Fibroblast of skin of right biceps (primary cell): Measurements from ENCODE around the gene COX4I2.
A peak's percentile ranks its signal among the peaks of the same experiment; 100 is the strongest.
"Not testable (repeated sequence)": the region's sequence is repeated elsewhere in the genome, so short reads cannot be mapped to it uniquely, and the experiment has no call there.

Experiments used
- DNase-seq: peaks from one replicate; pipeline ENCODE4 v3.0.0-alpha.2; 2013

Gene COX4I2

DNA sequence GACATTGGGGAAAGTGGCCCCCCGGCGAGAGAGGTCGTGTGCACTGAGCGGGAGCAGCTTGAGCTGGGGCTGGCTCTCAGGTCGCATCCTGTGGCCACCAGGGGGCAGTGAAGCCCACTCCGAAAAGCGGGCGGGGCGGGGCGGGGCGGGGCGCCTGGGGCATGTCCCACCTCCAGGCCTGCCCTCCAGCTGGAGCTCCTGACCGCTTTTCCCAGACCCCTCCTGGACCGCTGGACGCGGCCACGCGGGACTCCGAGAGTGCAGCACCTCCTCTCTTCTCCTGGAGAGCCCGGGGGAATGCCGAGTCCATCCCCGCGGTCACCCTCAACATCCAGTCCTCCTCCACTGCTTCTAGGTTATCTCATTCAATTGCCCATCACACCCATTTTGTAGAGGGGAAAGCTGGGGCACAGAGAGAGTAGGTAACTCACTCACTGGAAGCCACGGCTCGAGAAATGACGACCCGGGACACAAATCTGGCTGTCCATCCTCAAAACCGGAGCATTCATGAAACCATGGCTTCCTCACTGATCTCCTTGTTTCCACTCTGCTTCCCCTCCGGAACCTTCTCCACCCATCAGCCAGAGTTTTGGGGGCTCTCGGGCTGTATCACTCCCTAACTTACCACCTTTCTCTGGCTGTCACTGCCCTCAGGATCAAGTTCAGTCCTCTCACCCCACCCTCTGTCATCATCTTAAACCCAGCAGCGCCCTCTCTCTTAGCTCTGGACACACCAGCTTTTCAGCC lies 24.1 kb downstream of the COX4I2 start:
- peak; percentile 72 for DNase-seq

DNA sequence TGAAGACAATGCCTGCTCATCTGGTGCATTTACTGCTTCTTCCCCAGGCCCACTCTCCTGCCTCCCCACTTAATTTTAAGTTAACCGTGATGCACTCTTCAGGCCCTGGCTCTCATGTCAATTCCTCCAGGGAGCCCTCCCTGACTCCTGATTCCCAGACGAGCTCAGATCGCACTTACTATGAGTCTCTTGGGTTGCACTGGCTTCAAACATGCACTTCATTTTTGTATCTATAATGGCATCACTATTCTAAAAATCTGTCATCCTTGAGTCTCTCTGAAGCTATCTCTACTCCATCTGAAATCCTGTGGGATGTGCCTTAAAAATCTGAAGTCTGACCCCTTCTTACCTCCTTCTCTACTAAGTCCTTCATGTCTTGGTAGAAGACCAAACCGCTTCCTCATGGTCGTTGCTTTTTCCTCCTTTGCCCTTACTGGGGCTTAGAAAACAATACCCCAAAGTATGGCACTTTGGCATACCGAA lies 24.7 kb downstream of the COX4I2 start:
- DNase-seq = no peak

DNA sequence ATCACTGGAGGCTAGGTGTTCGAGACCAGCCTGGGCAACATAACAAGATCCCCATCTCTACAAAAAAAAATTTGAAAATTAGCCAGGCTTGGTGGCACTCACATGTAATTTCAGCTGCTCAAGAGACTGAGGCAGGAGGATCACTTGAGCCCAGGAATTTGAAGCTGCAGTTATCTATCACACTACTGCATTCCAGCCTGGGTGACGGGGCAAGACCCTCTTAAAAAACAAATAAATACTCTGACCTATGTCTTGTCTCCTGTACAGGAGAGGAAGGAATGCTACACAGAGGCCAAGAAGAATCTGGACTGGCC lies 25.8 kb downstream of the COX4I2 start:
- DNase-seq = no peak

DNA sequence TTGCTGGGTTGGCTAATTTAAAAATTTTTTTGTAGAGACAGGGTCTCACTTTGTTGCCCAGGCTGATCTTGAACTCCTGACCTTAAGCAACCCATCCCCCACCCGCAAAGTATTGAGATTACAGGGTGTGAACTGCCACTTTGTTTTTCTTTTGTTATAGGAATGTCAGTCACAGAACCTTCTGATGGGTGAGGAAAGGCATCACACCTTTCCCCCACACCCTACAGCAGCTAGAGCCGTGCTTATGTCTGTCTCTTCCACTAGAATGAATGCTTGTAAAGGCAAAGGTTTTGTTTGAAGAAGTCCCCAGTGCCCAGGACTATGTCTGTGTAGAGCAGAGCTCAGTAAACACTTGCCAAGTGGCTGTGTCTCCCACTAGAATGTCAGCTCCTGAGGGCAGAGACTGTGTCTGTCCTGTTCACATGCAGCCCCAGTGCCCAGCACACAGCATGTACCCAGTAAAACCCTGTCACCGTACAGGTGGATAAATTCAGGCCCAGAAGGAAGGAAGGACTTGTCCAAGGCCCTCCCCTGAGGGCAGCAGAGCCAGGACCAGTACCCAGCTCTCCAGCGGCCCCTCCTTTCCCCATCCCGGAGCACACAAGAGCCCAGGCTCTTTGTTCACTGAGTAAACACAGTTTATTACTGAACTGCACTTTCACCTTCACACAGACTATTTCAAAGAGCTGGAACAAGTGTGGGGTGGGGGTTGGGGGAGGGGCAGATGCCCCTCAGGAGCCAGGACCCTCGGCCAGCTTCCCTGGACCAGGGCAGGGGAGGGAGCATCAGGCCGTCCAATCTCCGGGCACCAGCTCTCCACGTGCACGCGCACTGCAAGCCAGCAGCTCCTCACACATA lies 26.4 kb downstream of the COX4I2 start:
- no peak for DNase-seq

DNA sequence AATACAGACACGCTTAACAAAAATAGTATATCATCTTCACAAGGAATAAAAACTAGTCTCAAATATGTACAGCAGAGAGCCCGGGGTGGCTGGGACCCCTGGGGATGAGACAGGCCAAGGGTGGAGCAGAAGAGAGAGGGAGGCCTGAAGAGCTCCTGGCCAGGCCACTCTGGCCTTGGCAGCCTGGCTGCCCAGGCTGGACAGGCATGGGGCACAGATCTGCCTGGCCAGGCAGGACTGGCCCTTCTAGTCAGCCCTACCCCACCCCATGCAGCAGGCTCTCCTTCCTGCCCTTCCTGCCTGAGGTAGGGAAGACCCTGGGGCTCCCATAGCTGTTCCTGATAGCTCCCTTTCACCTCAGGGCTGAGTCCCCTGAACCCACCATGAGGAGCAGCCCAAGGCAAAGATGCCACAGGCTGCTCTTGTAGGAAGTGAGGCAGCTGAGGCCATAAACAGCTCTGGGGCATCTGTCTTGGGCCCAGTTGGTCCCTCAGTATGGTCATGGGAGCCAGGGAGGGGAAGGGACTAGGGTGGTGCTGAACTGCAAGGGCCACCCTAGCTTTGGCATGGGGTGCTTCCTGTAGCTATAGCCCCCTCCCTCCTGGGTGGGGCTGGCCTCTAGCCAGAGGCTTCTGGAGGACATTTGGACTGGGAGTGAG lies 27.1 kb downstream of the COX4I2 start:
- no peak for DNase-seq

DNA sequence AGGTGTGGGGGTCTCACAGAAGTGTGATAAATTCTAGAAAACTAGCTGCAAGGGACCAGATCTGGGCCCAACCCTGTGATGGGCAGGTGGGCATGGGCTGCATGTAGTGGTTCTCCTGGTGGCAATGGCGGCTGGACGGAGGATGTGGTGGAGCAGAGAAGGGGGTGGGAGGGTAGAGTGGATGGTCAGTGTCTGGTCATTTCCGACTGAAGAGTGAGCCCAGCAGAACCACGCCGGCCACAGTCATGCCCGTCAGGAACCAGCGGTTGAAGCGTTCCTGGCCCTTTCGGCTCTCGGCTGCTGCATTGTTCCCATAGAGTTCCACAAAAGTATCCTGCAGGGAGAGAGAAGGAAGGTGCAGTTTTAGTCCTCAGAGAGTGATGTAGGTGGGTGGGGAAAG lies 28.0 kb downstream of the COX4I2 start:
- DNase-seq = no peak

DNA sequence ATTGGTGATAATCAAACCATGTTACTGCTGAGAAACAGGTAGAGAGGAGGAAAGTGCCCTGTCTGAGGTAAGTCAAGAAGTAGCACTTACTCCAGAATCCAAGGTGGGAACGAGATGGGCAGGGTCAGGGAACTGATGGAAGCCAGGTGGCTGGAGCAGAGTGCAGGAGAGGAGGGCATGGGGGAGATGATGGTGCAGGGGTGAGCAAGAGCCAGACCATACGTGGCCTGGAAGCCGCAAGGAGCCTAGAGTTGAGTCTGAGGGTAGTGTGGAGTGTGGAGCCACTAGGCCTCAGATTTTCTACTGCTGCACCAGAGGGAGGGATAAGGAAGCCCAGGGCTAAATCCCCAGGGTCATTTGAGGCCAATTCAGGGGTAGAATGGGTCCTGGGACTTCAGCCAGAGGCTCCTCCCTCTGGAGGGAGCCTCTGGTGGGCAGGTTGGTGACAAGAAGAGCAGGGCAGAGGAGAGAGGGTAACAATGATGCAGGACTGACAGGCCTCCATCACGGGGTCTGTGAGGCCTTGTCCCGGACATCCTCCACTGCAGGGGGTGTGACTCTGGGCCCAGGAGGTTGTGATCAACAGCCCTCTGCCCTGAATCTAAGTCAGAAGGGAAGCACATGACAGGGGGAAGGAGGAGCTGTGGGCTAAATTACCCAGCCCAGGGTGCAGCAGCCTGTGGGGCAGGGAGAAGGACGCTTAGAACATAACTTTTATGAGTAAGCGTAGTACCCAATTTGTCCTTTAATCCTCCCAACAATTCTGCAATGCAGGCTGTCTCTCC lies 28.7 kb downstream of the COX4I2 start:
- no peak for DNase-seq

DNA sequence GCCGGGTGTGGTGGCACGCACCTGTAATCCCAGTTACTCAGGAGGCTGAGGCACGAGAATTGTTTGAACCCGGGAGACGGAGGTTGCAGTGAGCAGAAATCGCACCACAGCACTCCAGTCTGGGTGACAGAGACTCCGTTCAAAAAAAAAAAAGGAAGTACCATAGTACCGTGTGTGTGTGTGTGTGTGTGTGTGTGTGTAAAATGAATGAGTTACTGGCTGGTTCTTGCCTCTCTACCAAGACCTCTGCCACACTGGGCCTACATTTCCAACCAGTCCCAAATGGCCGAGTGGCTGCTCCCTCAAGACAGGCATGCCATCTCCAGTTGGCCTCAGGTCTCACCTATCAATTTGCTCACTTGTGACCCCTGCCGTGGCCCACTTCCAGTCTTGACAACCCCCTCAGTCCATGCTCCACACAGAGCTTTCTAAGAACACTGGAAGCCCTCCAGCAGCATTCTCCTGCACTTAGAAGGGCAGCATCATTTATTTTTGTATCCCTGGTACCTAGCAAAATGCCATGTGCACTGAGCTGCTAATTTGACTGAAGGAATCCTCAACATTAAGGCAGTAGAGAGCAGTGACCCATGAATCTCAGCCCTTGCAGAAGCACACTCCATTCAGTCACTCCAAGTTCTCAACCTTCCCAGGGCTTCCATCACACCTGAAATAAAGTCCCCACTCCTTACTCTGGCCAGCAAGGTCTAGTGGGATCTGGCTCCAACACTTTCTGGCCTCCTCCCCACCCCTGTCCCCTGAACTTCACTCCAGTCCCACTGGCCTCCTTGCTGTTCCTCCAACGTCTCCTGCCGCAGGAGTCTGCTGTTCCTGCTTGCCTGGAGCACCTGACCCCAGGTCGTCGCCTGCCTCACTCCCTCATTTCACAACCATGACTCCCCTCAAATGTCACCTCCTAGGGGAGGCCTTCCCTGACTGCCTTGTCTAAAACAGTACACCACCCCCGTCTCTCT lies 29.9 kb downstream of the COX4I2 start:
- no peak for DNase-seq

DNA sequence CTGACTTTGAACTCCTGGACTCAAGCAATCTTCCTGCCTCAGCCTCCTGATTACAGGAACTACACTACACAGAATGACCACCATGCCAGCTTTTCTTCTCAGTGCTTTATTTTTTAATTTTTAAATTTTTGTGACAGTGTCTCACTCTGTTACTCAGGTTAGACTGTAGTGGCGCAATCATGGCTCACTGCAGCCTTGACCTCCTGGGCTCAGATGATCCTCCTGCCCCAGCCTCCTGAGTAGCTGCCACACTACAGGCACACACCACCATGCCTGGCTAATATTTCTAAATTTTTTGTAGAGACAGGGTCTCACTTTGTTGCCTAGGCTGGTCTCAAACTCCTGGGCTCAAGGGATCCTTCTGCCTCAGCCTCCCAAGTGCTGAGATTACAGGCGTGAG lies 31.2 kb downstream of the COX4I2 start:
- DNase-seq = not testable (repeated sequence)

DNA sequence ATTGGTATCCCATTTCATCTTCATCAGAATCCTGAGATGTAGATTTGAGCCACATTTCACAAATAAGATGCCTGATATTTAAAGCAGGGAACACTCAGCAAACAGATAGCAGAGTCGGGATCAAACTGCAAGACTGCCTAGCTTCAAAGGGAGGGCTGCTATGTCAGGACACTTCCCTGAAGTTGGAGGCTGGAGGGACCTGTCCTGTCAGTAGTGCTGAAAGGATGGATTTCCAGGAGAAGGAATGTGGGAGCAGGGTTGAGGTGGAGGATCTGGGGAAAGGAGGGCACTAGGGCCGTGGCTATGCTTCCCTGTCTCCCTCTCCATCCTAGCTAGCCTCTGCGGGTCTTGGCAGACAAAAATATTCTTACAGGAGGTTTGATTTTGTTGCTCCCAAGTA lies 32.2 kb downstream of the COX4I2 start:
- no peak for DNase-seq

DNA sequence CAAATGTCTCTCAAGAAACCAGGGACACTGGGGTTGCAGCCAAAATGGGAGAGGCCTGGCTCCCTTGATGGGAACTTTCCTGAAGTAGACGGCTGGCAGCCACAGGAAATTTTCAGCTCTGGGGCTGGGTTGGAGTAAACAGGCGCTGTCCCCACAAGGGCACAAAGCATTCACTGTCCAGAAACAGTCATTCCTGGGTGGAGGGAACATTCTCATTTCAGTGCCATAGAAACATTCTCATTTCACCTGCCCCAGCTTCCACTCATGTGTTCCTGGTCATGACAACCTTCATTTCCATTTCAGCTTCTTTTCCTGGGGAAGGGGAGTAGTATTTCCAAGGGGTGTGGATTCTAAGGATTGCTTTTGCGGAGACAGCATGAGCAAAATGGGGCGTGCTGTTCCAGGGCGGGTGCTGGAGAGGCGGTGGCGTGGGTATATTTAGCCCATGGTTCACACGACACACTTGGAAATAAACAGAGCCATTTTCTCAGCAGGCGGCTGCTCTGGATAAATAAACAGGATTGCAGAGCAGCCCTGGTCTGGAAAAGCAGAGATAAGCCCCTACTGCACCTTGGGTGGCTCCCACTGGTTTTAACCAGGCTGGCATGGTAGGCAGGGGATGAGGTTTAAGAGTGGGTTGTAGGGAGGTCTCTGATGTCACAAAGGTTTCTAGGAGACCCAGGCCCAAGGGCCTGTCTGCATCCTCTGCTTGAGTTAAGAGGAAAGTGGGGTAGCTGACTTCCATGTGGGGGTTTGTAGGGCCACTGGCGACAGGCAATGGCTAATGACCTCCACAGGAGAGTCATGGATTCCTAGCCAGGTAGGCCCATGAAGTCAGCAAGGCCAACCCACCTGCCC lies 32.9 kb downstream of the COX4I2 start:
- DNase-seq = no peak

DNA sequence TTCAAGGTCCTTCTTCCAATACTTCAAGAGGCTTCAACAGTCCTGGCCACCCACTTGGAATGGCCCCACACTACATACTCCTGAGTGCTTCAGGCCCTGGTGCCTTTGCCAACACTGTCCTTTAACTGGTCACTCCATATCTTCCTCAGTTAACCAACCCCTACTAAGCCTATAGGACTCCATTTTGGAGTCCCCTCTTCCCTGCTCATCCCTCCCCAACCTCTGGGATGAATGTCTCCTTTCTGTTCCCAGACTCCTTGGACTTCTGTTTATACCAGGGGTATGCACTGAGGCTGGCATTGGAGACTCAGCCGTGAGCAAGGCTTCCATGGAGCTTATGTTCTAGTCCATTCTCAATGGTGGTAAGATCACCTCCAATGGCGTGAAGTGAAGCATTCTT lies 33.6 kb downstream of the COX4I2 start:
- no peak for DNase-seq

DNA sequence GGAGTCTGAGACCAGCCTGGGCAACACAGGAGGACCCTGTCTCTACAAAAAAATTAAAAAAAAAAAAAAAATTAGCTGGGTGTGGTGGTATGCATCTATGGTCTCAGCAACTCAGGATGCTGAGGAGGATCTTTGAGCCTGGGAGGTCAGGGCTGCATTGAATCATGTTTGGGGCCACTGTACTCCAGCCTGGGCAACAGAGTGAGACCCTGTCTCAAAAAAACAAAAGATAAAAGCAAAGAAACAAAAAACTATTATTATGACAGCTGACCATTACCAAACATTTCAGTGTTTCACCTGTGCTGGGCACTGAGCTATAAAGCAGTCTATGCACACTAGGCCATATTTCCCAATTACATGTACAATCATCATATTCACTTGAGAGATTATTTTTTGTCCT lies 35.7 kb downstream of the COX4I2 start:
- no peak for DNase-seq

DNA sequence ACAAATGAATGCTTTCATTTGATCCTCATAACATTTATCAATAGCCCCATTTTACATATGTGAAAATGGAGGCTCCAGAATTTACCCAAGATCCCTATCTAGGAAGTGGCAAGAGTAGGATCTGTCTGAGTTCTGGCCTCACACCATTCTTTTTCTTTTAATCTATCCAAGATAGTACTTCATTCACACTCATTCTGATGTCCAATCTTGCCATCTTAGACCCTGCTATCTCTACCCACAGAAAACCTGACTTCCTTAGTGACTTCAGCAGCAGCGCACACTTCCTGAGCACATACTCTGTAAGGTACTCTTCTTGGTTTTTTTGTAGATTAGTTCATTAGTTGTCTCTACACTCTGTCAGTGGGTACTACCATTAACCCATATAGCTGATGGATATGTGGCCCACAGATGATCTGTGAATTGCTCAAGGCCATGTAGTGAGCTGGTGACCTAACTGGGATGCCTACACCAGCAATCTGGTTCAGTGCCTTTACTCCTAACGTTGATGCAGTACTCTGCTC lies 36.3 kb downstream of the COX4I2 start:
- DNase-seq = no peak

DNA sequence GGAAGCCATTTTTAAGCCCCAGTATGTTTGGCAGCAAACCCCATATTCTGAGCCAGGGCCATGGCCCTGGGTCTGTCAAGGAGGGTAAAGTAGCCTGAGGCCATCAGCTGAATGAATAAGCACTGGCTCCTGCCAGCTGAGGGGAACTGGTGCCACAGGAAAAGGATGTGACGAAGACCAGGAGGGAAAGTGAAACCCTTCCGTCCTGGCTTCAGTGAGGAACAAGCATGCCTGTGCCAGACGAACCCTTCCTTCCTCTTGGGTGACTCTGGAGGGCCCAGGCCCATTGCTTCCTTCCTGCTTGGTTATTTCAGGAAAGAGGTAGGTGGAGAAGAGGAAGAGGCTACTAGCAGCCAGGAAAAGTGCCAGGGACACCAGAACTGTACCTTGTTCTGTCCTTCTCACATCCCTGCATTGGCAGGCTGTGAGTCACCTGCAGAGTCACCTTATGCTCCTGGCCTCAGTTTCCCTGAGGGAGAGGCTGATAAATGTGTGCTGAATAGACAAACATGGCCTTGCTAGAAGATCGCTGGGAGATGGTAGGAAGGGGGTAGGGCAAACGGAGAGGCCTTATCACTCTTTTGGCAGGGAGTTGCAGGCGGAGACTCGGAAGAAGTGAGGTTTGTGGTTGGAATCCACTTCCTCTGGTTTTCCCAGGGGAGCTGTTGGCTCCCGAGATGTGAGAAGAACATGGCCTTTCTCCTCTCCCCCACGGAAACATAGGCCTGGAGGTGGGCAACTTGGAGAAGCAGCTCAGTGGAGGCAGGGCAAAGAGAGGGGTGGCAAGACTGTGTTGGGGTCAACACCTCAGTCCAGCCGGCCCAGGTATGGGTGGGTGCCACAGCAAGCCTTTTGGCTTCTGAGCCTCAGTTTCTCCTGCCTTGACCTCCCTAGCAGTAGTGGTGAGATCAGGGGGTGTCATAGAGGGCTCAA lies 37.4 kb downstream of the COX4I2 start:
- DNase-seq = peak; percentile 92

DNA sequence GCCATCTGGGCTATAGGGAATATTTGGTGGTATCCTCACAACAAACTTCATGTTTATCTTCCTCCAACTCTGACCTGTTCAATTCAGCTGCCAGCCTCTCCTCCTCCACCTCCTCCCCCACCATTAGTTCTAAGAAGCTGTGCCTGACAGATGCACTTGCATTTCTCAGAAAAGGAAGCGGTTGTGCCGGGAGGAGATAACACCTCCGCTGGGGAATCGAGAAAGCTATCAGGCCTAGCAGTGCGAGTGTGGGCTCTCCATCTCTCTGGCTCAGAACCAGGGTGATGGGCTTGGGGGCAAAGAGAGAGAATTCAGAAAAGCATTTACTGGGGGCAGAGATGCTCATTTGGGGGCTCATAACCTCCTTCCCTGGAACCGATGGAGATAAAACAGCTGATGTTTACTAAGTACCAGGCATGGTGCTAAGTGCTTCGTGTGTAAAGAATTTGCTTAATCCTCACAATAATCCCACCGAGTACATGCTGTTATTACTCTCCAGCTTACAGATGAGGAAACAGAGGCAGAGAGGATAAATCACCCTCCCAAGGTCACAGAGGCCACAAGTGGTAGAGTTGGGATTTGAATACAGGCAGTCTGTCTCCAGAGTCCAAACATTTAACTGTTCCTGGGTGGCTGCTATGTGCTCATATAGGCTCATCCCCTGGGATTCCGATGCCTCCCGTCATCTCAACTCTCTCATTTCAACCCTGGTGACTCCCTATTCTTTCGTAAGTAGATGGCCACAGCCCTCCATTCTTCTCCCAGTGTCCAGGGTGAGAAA lies 38.3 kb downstream of the COX4I2 start:
- no peak for DNase-seq

DNA sequence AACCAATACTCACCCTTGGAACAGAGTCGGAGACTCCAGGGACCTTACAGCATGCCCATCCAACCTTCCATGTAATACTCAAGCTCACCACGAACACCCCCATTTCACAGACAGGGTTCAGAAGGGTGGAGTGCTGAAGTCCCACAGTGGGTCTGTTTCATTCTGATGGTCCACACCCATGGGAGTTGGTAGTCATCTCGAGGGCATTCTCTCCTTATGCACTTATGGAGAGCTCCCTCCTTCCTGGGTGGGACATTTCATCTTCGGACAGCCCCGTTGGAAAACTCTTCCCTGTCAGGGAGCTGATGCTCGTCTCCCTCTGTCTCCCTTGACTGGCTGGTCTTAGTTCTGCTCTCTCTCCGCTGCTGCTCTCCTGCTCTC lies 38.9 kb downstream of the COX4I2 start:
- no peak for DNase-seq

DNA sequence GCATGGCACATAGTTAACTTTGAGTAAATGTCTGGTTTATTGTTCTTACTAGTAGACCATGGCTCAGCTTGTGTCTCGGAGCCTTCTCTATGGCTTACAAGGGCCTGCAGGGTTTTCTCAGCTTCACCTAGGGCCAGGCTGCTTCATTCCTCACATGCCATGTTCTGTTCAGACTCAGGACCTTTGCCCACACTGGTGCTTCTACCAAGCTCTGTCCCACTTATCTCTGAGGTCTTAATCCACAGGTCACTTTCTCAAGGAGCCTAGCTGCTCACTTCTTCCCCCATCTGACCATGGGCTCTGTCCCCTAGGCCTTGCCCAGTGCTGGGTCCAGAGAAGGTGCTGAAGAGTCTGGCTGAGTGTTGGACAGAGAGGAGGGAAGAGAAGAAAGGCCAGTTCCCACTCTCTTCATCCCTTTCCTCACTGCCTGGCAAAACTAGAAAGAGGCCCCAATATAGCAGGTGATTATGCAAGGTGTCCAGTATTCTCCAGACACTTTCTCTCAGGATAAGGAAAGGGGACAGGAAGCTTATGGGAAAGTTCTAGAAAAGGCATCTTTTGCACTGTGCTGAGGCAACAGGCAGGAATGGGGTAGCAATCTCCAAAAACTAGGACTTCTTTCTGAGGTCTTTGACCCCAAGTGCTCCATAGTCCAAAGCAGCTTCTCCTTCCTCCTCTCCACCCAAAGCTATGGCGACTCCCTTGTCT lies 40.0 kb downstream of the COX4I2 start:
- no peak for DNase-seq
